Stimulated activated CD4-positive, alpha-beta T cell treated with anti-CD3 and anti-CD28 coated beads, Interleukin-2, amount 100 ng/mL, for 24 hours (primary cell): ENCODE results near the gene COL16A1.

Source experiments
- DNase-seq, 2 donors: peaks; one replicate each; pipeline ENCODE4 v3.0.0-alpha.2; 2020

COL16A1 gene

DNA sequence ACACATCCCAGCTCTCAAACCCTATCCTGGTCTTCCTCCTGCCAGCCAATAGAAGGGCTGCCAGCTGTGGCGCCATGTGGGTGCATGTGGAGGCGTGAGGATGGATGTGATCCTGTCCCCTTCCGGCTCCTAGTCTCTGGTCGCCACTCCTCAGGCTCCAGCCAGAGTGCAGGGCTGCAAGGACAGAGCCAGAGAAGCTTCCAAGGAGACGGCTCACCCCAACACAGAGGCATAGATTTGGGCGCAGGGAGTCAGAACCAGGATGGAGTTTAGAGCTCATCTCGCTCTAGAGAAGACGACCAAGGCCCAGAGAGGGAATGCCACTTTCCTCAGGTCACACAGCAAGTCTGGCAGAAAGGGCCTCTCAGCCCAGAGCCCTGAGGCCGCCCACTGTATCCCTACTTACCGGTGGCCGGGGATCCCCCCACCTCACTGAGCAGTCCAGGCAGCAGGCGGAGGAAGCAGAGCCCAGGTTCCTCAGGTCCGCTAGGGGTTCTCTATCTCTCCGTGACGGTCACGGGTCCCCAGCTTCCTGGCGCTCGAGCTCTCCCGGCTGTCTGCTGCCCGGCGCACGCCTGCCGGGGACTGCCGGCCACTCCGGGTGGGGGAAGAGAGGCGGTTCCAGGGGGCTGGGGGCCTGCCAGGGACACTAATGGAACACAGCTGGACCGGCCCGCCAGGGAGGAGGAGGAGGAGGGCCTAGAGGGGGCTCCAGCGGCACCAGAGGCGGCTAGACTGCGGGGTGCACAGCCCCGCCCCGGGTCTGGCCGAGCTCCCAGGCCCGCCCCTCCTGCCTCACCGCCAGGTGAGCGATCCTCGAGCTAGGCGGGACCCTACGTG, at the start of gene COL16A1:
Gene COL16A1 (minus strand): TSS at position 587 of the 840 bp plus-strand sequence. CDS start 1,824 bp downstream, outside the sequence.
- no peak for DNase-seq

DNA sequence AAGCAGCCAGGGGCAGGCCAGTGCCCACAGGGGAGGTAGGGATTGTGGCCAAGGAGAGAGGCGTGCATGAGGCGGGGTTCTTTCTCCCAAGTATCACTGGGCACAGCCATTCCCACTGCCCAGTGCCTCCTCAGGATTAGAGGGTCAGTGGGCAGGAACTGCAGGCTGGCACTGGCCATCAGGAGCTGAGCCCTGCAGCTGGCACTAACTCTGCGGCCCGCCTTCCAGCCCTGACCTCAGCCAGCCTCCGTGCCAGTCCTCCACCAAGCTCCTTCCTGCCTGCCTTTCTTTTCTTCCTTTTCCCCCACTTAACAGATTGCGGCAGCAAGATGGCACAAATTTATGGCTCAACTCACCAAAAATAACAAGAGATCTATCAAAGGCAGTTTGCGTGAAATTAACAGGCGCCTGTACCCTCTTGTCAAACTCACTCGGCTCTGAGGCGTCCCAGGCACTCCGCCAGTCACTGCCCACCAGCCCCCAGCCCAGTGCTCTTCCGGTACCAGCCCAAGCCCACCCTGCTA, 49.2 kb upstream of the COL16A1 start:
- no peak for DNase-seq

DNA sequence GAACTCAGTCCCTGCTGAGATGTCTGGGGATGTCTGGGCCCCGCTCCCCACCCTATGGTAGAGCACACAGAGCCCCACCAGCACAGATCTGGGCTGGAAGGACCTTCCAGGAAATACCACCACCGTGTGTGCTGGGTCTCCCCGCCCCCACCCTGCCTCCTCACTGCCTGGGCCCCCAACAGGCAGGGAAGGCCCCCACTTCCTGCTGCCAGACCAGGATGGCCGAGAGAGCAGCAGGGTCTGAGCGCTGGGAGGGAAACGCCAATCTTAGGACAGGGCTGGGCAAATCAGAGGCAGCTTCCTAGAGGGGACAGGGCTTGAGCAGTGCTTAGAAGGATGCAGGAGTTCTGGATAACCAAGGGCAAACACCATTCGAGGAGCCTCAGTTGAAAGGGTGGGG, 48.4 kb upstream of the COL16A1 start:
- no peak for DNase-seq

DNA sequence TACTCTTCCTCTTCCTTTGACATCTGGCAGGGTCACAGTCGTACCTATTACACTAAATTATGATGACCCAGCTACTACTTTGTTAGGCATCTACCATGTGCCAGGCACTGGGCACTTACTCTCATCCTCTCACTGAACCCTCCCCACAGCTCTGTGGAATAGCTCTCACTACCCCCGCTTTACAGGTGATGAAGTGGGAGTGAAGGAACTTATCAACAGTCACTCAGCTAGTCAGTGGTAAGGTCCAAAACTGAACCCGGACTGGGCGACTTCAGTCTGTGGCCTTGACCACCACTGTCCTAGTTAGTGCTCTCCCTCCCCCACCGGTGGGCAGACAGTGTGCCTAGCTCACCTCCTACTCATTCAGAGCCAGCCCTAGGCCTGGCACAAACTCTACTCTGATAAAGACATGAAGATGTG, 48.0 kb upstream of the COL16A1 start:
- DNase-seq: no peak

DNA sequence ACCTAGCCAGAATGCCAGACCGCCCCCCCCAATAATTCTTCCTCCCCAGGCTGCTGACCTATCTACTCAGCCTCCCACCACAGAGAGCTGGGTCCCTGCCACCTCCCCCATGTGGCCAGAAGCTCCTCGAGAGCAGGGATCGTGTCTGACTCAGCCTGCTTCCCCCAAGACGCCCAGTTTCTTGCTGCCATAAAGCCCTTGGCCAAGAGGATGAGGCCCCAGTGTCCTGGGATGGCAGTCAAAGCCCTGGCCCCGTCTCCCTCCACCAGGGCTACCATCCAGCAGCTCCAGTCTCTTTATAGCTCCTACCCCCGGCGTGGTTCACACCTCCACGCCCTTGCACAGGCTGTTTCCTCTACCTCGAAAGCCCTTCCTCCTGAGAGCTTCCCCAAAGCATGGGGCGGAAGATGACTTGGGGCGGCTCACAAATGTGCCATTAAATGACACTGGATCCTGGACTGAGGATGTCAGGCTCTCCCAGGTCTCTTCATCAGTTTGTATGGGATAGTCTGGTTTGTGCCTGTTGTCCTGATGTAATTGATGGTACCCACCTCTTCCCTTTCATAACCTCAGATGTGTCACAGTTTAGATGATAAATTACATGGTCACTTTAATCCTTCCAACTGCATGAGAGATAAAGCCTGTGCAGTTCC, 47.2 kb upstream of the COL16A1 start:
- no peak for DNase-seq

DNA sequence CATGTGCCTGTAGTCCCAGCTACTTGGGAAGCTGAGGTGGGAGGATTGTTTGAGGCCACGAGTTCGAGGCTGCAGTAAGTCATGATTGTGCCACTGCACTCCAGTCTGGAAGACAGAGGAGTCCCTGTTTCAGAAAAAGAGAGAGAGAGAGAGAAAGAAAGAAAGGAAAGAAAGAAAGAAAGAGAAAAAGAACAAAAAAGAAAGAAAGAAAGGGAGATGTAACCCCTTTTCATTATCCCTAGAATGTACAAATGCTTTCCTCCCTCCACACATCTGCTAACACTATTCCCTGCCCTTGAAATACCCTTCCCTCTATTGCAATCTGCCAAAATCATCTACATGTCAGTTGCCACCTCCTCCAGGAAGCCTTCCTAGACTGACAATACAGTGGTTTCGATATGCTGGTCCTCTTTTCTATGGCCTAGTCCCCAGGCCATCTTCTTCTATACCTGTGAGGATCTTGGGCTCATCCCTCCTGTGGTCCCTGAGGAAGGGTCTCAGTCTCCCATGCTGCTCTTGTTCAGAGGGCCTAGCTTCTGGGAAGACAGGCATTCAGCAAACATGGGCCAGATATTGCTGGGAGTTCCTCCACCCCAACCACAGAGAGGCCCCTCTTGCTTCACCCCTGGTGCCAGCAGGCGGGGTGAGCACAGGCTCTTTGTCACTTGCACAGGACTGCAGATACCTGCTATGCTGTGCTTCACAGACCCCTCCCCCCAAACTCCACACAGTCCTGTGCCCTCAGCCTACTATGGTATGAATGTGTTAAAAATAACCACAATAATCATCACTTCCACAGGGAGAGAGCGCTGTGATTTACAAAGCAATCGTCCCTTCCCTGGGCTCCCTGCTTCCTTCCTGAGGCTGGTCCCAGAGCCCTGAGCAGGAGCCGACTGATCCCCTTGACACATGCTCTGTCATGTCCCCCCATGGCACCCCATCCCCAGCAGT, 46.2 kb upstream of the COL16A1 start:
- DNase-seq: no peak

DNA sequence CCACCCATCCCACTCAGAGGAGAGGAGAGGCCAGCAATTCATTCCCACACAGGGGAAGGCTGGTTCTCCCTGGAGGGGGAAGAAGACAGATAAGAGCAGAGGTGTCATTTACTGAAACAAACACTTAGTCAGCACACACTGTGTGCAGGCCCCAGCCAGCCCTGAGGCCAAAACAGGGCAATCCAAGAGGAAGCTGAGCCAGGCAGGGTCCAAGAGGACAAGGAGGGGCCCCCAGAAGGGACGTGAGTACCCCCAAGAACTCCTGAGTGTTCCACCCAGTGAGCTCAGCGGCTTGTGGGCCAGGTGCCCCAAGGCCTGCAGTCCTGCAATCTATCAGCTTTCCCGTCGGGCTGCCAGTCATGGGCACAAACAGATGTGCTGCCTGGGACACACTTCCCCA, 44.5 kb upstream of the COL16A1 start:
- no peak for DNase-seq

DNA sequence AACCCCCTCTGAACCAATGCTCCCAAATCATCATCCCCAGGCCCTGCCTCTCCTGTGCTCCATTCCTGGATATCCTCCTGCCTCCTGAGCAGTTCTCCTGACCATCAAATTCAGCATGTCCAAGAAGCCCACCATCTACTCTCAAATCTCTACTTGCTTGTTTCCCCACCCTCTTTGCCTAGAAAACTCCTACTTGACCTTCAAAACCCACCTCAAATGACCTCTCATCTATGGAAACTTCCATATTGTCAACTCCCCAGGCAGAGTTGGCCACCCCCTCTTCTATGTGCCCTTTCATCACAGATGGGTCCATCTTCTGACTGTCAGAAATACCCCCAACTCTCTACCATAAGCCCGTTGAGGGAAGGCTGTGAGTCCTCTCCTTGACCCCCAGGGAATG, 43.5 kb upstream of the COL16A1 start:
- DNase-seq: no peak

DNA sequence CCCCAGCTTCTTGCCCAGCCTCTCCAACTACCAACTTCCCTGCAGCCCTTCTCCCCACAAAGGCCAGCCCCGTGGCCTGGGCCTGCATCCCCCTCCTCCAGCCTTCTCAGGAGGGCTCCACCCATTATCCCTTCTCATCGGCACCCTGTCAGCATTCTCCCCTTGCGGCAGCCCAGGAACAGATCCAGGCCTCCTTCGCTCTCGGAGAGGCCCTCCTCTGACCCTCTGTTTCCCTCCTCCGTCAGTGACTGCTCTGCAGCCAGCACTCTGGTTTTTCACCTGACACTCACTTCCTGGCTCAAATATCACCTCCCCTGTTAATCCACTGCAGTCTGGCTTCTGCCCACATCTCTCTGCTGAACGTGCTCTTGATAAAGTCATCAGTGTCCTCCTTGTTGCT, 42.9 kb upstream of the COL16A1 start:
- DNase-seq: no peak

DNA sequence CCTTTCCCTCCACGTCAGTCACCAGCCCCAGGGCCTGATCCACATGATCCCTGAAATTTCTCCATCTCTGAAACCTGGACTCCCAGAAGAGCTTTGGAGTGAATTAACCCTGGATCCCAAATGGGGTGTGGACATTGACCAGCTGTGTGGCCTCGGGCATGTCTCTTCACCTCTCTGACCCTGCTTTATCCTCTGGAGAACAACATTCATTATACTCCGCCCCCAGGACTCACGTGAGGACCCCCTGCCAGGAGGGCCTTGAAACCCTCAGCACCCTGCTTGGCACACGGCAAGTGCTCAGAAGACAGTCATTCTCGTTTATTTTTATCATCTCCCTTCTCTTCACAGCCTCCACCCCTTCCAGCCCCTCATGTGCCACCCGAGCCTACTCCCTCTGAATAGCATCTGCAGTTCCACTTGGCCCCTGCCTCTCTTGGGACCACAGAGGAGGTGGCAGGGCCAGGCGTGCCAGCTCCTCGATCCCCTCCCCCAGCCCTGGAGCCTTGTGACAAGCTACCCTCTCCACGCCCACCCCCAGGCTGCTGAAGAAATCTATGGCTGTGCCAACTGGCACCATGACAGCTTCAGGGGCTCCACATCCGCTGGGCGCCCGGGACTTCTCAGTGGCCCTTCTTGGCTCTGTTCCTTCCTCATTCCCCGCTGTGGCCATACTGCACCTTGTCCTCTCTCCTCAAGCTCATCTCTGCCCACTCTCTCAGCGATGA, 42.3 kb upstream of the COL16A1 start:
- DNase-seq: no peak

DNA sequence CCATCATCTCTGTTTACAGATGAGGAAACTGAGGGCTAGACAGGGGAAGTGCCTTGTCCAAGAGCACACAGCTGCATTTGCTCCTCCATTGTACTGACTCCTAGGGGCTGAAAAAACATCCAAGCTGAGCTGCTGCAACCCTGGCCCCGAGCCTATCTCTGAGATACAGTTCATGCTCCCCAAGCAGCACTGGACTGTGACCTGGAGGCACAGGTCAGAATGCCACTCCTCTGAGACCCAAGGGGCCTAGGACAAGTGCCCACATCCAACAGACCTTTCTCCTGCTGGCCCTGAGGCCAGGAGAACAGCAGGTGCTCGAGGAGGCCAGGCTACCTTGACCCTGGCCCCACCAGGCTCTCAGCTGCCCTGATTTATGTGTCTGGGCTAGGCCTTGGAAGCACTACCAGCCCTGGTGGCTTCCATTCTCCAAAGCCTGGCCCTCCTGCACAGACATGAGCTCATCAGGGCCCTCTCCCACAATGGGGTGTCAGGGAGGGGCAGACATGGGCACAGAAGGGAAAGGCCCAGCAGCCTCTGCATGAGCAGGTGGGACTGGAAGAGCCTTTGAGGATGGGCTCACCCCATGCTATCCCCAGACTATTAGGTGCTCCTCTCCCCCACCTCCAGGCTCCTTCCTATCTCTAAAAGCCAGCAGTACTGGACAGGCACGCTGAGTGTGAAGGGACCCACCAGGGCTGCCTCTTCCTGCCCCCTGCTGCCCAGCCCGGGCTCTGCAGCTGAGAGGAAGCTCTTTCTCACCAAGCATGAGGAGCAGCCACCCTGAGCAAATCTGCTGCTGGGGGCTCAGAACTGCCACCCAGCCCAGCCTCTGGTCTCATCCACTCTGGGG, 41.5 kb upstream of the COL16A1 start:
- DNase-seq: peak; percentile 53 to 69

DNA sequence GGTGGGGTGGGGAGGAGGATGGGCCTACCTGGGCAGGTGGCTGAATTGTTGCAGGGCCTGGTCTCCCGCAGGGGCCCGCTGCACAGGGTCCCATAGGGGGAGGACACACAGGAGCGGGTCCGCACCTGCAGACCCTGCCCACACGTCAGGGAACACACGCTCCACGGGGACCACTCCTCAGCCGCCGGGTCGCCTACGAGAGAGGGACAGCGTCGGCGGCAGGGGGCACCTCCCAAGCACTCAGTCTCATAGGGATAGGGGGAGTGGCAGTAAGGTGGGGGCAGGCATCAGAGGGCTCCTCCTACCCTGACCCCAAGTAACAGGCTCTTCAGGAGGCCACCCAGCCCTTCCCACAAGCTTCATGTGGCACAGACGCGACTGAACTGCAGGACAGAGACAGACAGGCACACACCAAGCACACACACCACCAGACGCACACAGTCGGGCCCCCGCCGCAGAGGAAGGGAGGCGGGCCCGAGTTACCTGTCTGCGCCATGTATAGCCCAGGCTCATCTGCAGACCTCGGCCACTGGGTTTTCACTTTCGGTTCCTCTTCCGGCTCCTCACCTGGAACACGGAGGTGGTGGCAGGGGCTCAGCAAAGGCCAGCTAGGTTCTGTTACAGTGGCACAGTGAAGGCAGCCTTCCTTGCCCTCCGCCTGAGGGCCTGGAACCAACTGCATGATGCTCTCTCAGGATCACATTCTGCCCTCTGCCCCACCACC, 40.5 kb upstream of the COL16A1 start:
- DNase-seq: no peak

DNA sequence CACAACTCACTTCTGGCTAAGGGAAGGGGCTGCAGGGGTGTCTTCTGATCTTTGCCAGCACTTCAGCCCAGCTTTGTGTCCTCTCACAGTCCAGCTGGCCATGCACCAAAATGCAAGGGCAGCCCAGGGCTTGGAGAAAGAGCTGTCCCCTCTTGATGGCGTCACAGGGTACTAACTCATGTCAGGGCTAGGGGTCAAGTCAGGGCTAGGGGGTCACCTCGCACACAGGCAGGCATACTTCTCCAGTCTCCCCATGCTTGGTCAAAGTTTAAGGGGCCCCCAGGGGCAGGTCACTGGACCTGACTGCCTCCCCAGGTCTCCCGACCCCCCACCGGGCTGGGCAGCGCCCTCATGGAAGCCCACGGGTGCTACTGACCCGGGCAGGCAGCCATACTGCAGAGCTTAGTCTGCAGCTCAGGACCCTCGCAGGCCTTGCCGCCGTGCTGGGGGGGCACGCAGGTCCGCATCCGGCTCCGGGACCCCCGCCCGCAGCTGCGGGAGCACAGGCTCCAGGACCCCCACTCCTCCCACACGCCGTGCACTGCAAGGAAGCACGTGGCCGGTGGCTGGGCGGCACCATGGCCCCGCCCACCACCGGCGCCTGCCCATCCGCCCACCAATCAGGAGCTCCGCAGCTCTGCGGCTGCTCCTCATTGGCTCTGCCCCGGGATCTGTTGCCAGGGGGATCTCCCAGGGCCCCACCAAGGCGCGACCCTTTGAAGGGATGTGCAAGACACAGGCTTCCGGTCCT, 38.8 kb upstream of the COL16A1 start:
- DNase-seq: no peak

DNA sequence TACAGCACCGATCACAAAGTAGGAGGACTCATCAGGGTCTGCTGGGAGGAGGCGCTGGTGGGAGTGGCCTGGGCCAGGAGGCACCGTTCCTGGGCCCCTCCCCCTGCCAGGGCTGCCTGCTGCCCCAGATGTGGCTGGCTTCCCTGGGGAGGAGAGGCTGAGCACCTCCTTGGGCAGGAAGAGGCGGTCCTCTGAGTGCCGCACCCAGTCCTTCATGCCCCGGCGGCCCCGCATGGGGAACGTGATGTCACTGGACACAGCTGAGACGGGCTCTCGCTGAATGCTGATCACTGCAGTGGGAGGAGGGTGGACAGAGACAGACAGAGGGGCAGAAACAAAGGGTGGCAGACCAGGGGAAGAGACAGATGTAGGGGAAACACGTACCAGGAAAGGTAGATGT, 35.5 kb upstream of the COL16A1 start:
- peak; percentile 44 to 65 for DNase-seq

DNA sequence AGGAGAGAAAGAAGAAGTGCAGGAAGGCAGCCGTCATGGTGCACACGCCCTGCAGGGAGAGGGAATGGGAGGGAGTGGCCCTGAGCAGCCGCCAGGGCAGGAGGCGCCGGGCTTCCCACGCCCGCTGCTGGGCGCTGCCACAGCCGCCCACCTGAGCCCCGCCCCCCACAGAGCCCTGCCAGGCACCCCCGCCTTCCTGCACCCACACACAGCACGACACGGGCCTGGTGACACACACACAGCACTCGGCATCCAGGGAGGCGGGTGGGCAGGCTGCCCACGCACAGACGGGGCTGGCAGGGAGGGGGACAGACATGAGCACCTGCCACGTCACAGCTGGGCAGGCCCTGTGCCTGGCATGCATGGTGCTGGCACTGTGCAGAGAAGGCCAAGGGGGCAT, 32.9 kb upstream of the COL16A1 start:
- DNase-seq: peak in 1 of 2 donors; percentile 10

DNA sequence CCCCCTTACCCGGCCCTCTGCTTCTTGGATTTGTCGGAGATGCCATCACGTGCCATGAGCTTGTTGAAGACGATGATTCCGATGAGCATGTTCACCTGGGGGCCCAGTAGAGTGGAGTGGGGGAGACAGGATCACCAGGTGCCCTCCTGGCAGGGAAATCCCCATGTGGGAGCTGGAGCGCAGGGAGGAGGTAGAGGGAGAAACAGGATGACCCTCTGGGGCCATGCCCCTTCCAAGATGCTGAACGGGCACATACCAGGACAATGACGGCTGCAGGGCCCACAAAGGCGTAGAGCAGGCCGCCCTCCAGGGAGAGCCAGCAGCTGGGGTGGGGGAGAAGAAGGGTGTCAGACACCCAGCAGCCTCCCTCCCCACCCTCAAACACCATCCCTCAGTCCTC, 31.8 kb upstream of the COL16A1 start:
- DNase-seq: no peak

DNA sequence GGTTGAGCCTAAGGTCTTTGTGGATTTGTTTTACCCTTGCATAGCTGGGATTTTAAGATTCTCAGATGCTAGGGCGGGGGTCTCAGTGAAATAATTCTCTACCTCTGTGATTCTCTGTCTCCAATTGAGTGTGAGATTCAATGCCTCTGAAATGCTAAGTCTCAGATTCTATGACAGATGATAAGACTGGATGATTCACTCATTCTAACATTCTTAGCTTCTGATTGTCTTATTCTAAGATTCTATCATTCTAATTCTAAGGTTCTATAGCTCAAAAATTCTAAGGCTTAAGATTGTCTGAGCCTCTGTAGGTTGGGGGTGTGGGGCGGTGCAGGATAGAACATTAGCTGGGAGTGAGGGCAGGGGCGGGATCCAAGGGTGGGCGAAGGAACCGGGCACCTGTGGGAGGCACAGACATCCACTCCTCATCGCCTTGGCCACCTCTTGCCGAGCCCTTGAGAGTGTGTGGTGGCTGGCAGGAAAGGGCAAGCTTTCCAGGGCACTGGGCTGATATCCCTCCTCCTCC, 30.8 kb upstream of the COL16A1 start:
- no peak for DNase-seq

DNA sequence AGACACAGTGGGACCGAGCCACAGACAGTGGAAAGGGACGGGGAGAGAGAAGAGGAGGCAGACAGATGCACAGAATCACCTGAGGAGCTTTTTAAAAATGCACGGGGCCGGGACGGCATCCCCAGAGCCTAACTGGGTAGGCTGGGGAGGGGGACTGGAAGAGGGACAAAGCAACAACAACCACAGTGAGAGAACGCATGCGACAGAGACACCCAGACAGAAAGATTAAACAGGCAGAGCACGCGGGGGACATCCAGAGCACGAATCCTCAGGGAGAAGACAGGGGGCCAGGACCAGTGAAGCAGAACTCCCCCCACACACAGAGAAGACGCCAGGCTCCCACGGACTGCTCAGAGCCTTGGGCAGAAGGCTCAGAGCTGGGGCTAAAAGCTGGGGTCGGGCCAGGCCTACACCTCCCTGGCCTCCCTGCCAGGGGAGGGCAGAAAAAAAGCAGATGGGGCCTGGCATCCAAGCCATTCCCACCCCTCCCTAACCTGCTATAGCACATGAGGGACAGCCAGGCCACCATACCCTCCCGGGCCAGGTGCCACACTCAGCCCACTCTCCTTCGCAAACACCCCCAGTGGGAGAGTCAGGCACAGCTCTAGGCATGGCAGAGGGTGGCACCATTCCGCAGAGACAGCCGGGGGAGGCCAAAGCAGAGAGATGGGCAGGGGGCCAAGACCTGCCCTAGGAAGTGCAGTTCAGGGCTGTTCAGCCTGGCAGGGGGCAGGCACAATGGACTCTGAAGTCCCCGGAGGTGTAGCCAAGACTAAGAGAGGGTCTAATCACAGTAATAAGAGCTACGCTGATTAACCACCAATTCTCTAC, 29.8 kb upstream of the COL16A1 start:
- no peak for DNase-seq
